SU-DHL-6 (cell line): Measurements from ENCODE around the gene PEX3.

ENCODE experiments used
- H2AFZ ChIP-seq: fragments of 200-600 bp; sonication (generic); 2 replicates; pipeline ENCODE4 v1.6.1; 2014; ENCODE audit warnings: low read depth, mild to moderate bottlenecking, moderate library complexity, mixed read lengths, antibody characterized with exemption, low read length; ENCODE audit not compliant: severe bottlenecking
- H3F3A ChIP-seq: fragments of 200-600 bp; shearing (Covaris generic); 2 replicates; pipeline ENCODE4 v1.6.0; 2016; ENCODE audit warnings: antibody characterized with exemption, mild to moderate bottlenecking; ENCODE audit not compliant: insufficient read depth
- H3K27ac ChIP-seq: fragments of 200-600 bp; sonication (generic); 2 replicates; pipeline ENCODE4 v1.5.1; 2016; ENCODE audit warnings: low read depth, mild to moderate bottlenecking, low read length, moderate library complexity, mixed read lengths
- H3K27me3 ChIP-seq: fragments of 200-600 bp; sonication (generic), shearing (Covaris generic); 2 replicates; pipeline ENCODE4 v1.6.0; 2014; ENCODE audit warnings: mild to moderate bottlenecking, low read length
- H3K36me3 ChIP-seq: fragments of 200-600 bp; sonication (generic); 2 replicates; pipeline ENCODE4 v1.6.1; 2014; ENCODE audit warnings: mild to moderate bottlenecking, low read length, mixed read lengths
- H3K4me2 ChIP-seq: fragments of 300-600, 200-600 bp; shearing (Covaris generic), sonication (generic); 2 replicates; pipeline ENCODE4 v1.6.0; 2014; ENCODE audit warnings: low read length, low read depth, mild to moderate bottlenecking; ENCODE audit not compliant: poor library complexity, severe bottlenecking
- H3K4me3 ChIP-seq: fragments of 200-600 bp; sonication (generic); 2 replicates; pipeline ENCODE4 v1.5.1; 2014; ENCODE audit warnings: antibody characterized with exemption, low read length, mild to moderate bottlenecking, mixed read lengths; ENCODE audit not compliant: insufficient read depth, poor library complexity, severe bottlenecking
- H3K79me2 ChIP-seq: fragments of 200-600 bp; sonication (generic); 2 replicates; pipeline ENCODE4 v1.6.1; 2014; ENCODE audit warnings: mild to moderate bottlenecking, low read length, moderate library complexity; ENCODE audit not compliant: insufficient read depth
- H3K9ac ChIP-seq: fragments of 200-600 bp; sonication (generic); 2 replicates; pipeline ENCODE4 v1.7.0; 2014; ENCODE audit warnings: mild to moderate bottlenecking, low read length
- H3K9me2 ChIP-seq: fragments of 200-600 bp; sonication (generic); replicated peaks from 2 replicates; pipeline ENCODE4 v1.6.1; 2014; ENCODE audit warnings: low read length; ENCODE audit not compliant: insufficient read depth
- H3K9me3 ChIP-seq: fragments of 200-600 bp; sonication (generic); 2 replicates; pipeline ENCODE4 v1.6.1; 2014; ENCODE audit warnings: low read length, mixed read lengths; ENCODE audit not compliant: insufficient read depth
- H4K20me1 ChIP-seq: fragments of 200-600 bp; sonication (generic); 2 replicates; pipeline ENCODE4 v1.6.1; 2014; ENCODE audit warnings: low read depth, mild to moderate bottlenecking, antibody characterized with exemption, low read length, moderate library complexity, mixed read lengths
- EZH2phosphoT487 ChIP-seq: fragments of 200-600 bp; sonication (generic), shearing (Covaris generic); conservative IDR thresholded peaks from 2 replicates; pipeline ENCODE4 v1.6.1; 2018; ENCODE audit warnings: mild to moderate bottlenecking, antibody characterized with exemption, low read length, moderate library complexity, mixed read lengths
- TF ChIP-seq, protein P1 (sequence below): fragments of 200-600 bp; sonication (generic); IDR thresholded peaks from one replicate; pipeline ENCODE4 v1.5.1; 2017; ENCODE audit warnings: antibody characterized with exemption, mild to moderate bottlenecking, low read length, moderate library complexity; ENCODE audit not compliant: insufficient read depth, poor library complexity, severe bottlenecking

The PEX3 gene

DNA sequence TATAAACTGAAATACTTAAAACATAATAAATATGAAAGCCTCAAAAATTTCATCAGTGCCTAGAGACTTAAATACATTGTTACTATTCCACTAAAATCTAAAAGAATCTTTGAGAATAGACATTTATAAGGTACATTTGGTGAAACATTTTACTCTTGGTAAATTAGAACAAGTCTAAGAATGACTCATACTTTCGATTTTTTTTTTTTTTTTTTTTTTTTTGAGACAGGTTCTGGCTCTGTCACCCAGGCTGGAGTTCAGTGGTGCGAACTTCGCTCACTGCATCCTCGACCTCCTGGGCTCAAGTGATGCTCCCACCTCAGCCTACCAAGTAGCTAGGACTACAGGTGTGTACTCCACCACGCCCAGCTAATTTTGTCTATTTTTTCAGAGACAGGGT, 54.5 kb downstream of the PEX3 start:
- no peak for TF ChIP-seq EZH2phosphoT487
- H3K36me3 ChIP-seq: no peaks in the 10 kb centered on the region

DNA sequence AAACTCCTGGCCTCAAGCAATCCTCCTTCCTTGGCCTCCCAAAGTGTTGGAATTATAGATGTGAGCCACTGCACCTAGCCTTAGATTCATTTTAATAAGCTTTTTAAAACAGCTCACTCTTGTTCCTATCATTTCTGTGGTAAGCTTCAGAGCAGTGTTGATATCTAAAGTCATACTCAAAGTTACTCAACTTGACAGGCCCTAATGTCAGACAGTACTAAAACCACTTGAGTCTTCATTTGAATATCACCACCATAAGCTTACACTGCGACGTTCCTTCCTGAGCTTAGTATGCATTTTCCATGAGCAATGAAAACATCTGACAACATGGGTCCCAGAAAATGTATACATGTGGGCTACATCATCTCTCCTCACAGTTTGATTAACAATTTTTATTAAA, 54.9 kb downstream of the PEX3 start:
- Histone ChIP-seq H3K27me3 (no peaks in the 10 kb centered on the region), H3K27ac (no peak overlapping the region), H3K9me3 (no peaks in the 10 kb centered on the region), H3K79me2 (no peaks in the 10 kb centered on the region), H3K4me3 (no peak overlapping the region), H3F3A (no peaks in the 10 kb centered on the region), H2AFZ (no peak overlapping the region), H4K20me1 (no peaks in the 10 kb centered on the region), H3K9me2 (no peaks in the 10 kb centered on the region), H3K9ac (no peak overlapping the region), H3K4me2 (no peak overlapping the region), H3K36me3 (no peaks in the 10 kb centered on the region)
- TF ChIP-seq, protein P1, sequence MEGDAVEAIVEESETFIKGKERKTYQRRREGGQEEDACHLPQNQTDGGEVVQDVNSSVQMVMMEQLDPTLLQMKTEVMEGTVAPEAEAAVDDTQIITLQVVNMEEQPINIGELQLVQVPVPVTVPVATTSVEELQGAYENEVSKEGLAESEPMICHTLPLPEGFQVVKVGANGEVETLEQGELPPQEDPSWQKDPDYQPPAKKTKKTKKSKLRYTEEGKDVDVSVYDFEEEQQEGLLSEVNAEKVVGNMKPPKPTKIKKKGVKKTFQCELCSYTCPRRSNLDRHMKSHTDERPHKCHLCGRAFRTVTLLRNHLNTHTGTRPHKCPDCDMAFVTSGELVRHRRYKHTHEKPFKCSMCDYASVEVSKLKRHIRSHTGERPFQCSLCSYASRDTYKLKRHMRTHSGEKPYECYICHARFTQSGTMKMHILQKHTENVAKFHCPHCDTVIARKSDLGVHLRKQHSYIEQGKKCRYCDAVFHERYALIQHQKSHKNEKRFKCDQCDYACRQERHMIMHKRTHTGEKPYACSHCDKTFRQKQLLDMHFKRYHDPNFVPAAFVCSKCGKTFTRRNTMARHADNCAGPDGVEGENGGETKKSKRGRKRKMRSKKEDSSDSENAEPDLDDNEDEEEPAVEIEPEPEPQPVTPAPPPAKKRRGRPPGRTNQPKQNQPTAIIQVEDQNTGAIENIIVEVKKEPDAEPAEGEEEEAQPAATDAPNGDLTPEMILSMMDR: no peak
- TF ChIP-seq EZH2phosphoT487: no peak

More for the DNA sequence above, 54.5 kb downstream of the PEX3 start:
- no peaks in the 10 kb centered on the region for H3F3A ChIP-seq
- no peak overlapping the region for H3K9ac ChIP-seq
- no peak overlapping the region for H3K4me2 ChIP-seq
- no peaks in the 10 kb centered on the region for H4K20me1 ChIP-seq
- no peak overlapping the region for H3K4me3 ChIP-seq
- no peaks in the 10 kb centered on the region for H3K9me2 ChIP-seq
- no peak overlapping the region for H3K27ac ChIP-seq
- no peaks in the 10 kb centered on the region for H3K27me3 ChIP-seq
- H3K9me3 ChIP-seq: no peaks in the 10 kb centered on the region
- no peak overlapping the region for H2AFZ ChIP-seq
- H3K79me2 ChIP-seq: no peaks in the 10 kb centered on the region

- H3K36me3 ChIP-seq: no peaks in the 10 kb centered on the region
- H3K27me3 ChIP-seq: no peaks in the 10 kb centered on the region
- no peaks in the 10 kb centered on the region for H3K9me2 ChIP-seq
- no peak overlapping the region for H3K27ac ChIP-seq
- H3K9ac ChIP-seq: no peak overlapping the region
- no peaks in the 10 kb centered on the region for H3K9me3 ChIP-seq
- H3F3A ChIP-seq: no peaks in the 10 kb centered on the region
- TF ChIP-seq, protein P1: no peak
- no peak for TF ChIP-seq EZH2phosphoT487
- no peak overlapping the region for H3K4me2 ChIP-seq
- no peaks in the 10 kb centered on the region for H4K20me1 ChIP-seq
- no peak overlapping the region for H2AFZ ChIP-seq
- no peaks in the 10 kb centered on the region for H3K79me2 ChIP-seq
- H3K4me3 ChIP-seq: no peak overlapping the region
These were observed 55.6 kb downstream of the PEX3 start for GRCh38 chr6:143506199-143506598.

DNA sequence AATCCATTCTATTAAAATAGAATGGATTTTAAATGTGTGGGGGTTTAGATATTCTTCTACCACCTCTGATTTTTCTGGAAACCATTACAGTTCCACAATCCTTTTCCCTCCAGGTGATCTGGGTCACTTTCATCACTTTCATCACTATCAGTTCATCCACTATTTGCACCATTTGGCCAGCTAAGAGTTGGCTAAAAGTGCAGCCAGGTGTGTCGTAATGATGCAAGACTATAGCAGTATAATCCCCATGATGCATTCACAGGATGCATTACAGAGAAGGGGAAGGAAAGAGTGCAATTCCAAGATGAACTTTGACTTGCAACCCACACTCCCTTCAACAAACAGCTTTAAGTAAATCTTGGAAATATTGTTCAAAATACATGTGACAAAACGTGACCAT, 56.0 kb downstream of the PEX3 start:
- H3K9me2 ChIP-seq: no peaks in the 10 kb centered on the region
- no peaks in the 10 kb centered on the region for H3K79me2 ChIP-seq
- no peaks in the 10 kb centered on the region for H3F3A ChIP-seq
- no peak overlapping the region for H2AFZ ChIP-seq
- H3K4me2 ChIP-seq: no peak overlapping the region
- no peaks in the 10 kb centered on the region for H4K20me1 ChIP-seq
- no peak for TF ChIP-seq EZH2phosphoT487
- TF ChIP-seq, protein P1: no peak
- no peak overlapping the region for H3K9ac ChIP-seq
- H3K27ac ChIP-seq: no peak overlapping the region
- no peaks in the 10 kb centered on the region for H3K27me3 ChIP-seq
- no peak overlapping the region for H3K4me3 ChIP-seq
- H3K36me3 ChIP-seq: no peaks in the 10 kb centered on the region
- H3K9me3 ChIP-seq: no peaks in the 10 kb centered on the region
